H1 (cell line): ENCODE results near the gene MTFMT. TPM values are rescaled to one million over a fixed set of nuclear protein-coding genes. Genes with fewer than 3 reads are reported as not detected.

Source experiments
- CHD1 ChIP-seq: IDR thresholded peaks from 2 replicates; pipeline ENCODE4 v1.6.1; 2012; ENCODE audit warnings: low read depth, low read length, improper control_type of control experiment
- CHD2 ChIP-seq: IDR thresholded peaks from 2 replicates; pipeline ENCODE4 v1.6.1; 2012; ENCODE audit warnings: low read length, improper control_type of control experiment
- KDM4A ChIP-seq: IDR thresholded peaks from one replicate; pipeline ENCODE4 v1.7.1; 2012; ENCODE audit warnings: low read depth, mild to moderate bottlenecking, moderate library complexity, low read length, inconsistent platforms; ENCODE audit not compliant: severe bottlenecking
- TBP ChIP-seq: IDR thresholded peaks from 2 replicates; pipeline ENCODE4 v1.6.1; 2011; ENCODE audit warnings: low read depth, low read length, improper control_type of control experiment
- polyA plus RNA-seq, 7 experiments: library from polyadenylated mRNA; depleted of rRNA in 3 of 7; stranded (reverse) in 5 of 7; unstranded in 2 of 7; fragments of >200 nt in 5 of 7; fragments of 200-250 nt in 2 of 7; gene quantifications; 1 replicate in 5 of 7; 2 replicates in 1 of 7; 4 replicates in 1 of 7; pipeline versions ENCODE4 v1.2.1 to v1.2.3, GENCODE V29; 2011 to 2013; ENCODE audit warnings: missing spikeins in 2 of 7, mixed read lengths in 2 of 7
- total RNA-seq: library from RNA; stranded (reverse); fragmentation: NEBNext Ultra II Directional; extraction: Animal tissue kit (Norgen Biotek cat#: 25700); gene quantifications from 2 replicates; pipeline ENCODE4 v1.2.1, GENCODE V29; 2021

MTFMT gene
- total and polyA plus RNA-seq, 2 of the 8 experiments (the other 6 are each of a cell fraction or from before 2014, with no cell fraction given): 7.7 to 20.8 TPM

DNA sequence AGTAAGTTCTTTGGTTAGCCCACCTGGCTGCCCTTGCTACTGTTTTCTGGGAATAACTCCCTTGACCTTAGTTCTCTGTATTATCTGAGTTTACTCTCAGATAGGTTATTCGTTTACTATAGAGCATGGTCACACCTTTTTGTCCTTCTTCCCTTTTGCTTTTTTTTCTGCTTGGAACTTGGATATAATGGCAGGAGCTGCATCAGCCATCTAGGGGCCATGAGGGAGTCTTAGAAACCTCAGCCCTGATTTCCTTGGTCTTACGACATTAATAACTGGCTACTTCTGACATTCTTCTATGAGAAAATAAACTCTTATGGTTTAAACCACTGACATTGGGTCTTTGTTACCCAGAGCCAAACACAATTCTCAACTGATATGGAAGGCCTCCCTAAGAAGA is 12.3 kb upstream of the MTFMT start (continued):
- TF ChIP-seq TBP (no peak), CHD1 (no peak), KDM4A (no peak), CHD2 (no peak)
